SIG-M5 treated with dmso at 0.1 percent for 504 hours (cell line): ENCODE results near the gene DGKH.
A peak's percentile ranks its signal among the peaks of the same experiment; 100 is the strongest.

Source experiments
- DNase-seq: peaks from one replicate; lab custom pipeline; 2025; ENCODE audit not compliant: unreplicated experiment; lab: John Stamatoyannopoulos, UW

The DGKH gene

DNA sequence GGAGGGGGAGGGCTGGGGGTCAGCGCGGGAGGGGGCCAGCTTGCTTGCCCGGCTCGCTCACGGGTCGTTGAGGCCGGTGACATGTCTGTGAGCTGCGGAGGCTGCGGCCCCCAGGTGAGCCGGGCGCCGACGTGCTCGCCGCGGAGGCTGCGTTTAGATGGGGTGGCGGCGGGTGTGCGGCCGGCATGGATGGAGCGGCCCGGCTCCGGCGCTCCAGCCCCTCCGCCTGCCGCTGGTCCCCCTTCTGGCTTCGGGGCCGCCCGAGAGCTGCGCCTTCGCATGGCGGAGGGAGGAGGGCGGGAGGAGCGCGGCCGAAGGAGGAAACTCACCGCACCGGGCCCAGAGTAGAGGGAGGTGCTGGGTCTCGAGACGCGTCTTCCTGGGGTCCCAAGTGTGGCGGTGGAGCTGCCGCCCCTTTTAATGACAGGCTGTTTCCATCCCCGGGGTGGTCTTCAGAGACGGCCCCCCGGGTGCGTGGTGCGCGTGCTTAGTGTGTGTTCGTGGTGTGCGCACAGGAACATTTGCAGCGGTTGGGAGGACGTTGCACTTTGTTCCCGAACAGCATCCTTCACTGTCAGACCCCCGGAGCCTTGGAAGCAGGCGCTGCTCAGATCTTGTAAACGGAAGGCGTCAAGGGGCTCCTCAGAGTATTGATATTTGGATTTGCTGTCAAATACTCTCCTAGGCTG, 223.8 kb downstream of the DGKH start, which contains the start of gene AKAP11:
Gene AKAP11, plus strand, starts transcription at position 38 of the 689 bp plus-strand sequence. CDS start 14,197 bp downstream, outside the sequence.
- peak; percentile 52 for DNase-seq

GRCh38 chr13:42272804-42273175, 224.3 kb downstream of the DGKH start:
- no peak for DNase-seq

- DNase-seq, result no peak
Measured at GRCh38 chr13:42274386-42275097, 226.1 kb downstream of the DGKH start.

DNA sequence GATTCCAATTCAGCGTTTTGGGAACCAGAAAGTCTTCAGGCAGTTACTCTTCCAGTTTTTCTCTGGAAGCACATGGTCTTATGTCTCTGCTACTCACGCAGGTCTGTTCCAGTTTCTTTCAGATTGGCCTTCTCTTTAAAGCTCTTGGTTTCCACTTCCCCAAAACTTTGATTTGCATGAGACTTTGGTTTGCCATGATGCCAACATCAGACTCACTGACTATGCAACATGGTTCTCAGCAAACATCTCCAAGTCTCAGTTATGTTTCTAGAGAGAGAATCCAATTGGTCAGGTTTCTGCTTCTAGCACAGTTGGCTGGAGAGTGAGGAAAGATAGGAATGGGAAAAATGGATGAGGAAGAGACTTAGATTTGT, 226.6 kb downstream of the DGKH start:
- peak; percentile 53 for DNase-seq

GRCh38 chr13:42275506-42275905, 227.1 kb downstream of the DGKH start:
- DNase-seq, result no peak

- DNase-seq, result no peak
Measured at GRCh38 chr13:42276683-42277082, 228.2 kb downstream of the DGKH start.

DNA sequence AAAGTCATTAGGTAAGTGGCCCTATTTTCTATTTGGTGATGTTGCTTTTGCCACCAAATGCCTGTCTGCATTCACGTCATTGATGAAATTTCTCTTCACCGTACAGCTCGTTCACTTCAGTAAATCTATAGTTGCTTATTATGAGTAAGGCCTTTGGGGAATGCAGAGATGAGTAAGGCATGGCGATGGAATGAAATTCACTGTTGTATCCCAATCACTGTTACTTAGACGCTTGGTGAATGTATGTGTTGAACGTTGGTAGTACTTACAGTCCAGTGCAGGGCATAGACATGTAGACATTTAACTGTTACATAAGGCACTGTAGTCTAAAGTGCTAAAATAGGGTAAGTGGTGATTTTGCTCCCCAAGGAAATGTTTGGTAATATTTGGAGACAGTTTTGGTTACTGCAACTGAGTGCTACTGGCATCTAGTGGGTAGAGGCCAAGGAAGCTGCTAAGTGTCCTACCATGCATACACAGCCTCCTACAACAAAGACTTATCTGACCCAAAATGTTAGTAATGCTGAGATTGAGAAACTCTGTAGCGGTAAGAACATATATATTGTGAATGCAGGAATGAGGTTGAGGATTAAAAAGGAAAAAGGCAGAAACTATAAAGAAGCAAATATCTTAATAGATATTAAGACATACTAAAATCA, 229.3 kb downstream of the DGKH start:
- no peak for DNase-seq

GRCh38 chr13:42279080-42279479, 230.6 kb downstream of the DGKH start:
- no peak for DNase-seq

- DNase-seq, result no peak
Measured at GRCh38 chr13:42279986-42280385, 231.5 kb downstream of the DGKH start.

DNA sequence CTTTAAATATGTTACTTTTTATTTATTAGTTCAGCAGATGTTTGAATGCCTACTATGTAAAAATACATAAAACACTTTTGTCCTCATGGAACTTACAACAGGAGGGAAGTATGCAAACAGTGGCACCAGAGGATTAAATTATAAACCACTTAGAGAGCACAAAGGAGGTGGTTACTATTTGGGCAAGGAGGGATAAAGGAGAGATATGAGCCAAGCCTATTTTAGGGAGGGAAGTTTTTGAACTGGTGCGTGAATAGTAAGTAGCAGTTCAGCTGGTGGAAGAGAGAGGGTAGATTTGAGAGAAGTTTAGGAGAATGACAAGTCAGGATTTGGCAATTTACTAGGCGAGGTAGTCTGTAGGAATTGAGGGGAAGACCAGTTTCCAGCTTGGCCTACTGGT, 232.1 kb downstream of the DGKH start:
- no peak for DNase-seq

GRCh38 chr13:42283574-42283973, 235.1 kb downstream of the DGKH start:
- DNase-seq, result no peak

- no peak for DNase-seq
Measured at GRCh38 chr13:42284068-42284467, 235.6 kb downstream of the DGKH start.
